ENCODE results near the gene ZEB1.
"Not testable (repeated sequence)": the region's sequence is repeated elsewhere in the genome, so short reads cannot be mapped to it uniquely, and the experiment has no call there.

ZEB1 gene

GRCh38 chr10:31318382-31318853 is 598 bp upstream of the ZEB1 start:
- FAIRE-seq = no peak
- peak; percentile 66 for DNase-seq (ENCODE audit: low spot score)

- FAIRE-seq (no peak), DNase-seq (ENCODE audit: low spot score) (peak; percentile 22)
Observed at GRCh38 chr10:31319602-31320549, 860 bp downstream of the ZEB1 start.

- no peak for FAIRE-seq
- DNase-seq (ENCODE audit: low spot score) = peak; percentile 51
Observed at GRCh38 chr10:31320550-31321211, 1.7 kb downstream of the ZEB1 start.

DNA sequence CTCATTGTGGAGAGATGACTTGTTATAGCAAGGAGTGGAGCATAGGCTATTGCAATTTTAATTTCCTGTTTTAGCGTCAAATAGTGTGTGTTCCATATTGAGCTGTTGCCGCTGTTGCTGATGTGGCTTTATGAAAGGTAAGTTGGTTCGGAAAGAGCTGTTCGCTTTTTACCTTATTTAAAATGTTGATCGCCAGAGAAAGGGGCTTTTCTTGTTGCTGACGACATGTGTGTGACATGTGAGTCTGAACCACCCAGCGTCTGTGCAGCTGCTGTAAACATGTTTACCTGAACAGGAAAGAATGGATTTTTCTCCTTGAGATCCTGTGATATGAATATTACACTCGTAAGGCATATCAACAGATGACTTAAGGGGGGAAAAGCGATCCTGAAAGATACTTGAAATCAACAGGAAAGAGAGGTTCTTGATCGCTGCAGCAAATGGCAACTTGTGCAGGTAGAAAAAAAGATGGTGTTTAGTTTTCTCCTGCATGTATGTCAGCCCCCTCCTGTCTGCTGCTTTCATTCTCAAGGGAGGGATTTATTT is 2.5 kb downstream of the ZEB1 start:
- DNase-seq (ENCODE audit: low spot score) = no peak

GRCh38 chr10:31322647-31323046 is 3.6 kb downstream of the ZEB1 start:
- FAIRE-seq (no peak), DNase-seq (ENCODE audit: low spot score) (no peak)

More for the DNA sequence above, 2.5 kb downstream of the ZEB1 start:
- no peak for FAIRE-seq

- no peak for FAIRE-seq
Observed at GRCh38 chr10:31340343-31340742, 21.3 kb downstream of the ZEB1 start.

DNA sequence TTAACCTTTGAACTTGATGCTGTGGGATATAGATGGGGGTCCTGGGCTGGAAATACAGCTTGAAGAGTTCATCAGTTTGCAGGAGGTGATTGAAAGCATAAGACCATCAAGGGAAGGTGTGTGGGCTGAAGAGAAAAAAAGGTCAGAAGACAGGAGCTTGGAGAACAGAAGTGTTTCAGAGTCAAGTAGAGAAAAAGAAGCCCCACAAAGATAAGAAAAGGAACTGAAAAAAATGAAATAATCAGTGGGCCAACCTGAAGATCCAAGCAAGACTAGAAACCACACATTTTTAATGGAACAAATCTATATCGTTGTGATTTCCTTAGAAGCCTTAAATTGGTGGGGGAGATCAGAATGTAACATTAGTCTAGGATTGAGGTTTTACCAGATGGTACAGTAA is 22.5 kb downstream of the ZEB1 start:
- DNase-seq (ENCODE audit: low spot score) (no peak), FAIRE-seq (no peak)

More at GRCh38 chr10:31340343-31340742, 21.3 kb downstream of the ZEB1 start:
- DNase-seq (ENCODE audit: low spot score) = no peak

DNA sequence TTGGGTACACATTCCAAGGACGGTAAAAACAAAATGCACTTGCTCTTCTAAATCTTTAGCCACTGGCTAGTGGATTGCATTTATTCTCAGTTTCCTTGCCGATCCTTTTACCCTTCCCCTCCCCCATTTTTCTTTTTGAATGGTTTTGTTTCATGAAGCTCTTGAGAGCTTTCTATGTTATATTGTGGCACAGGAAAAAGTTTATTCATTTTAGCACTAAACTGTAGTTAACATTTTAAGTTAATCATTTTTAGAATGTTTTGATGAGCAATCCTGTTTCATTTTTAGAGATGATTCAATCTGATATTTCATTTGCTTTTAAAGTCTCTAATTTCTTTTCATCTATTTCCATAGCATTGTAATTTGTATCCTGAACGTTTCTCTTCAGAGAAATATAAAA is 24.0 kb downstream of the ZEB1 start:
- DNase-seq (ENCODE audit: low spot score) (no peak), FAIRE-seq (no peak)

GRCh38 chr10:31343551-31343950 is 24.5 kb downstream of the ZEB1 start:
- FAIRE-seq = no peak
- no peak for DNase-seq (ENCODE audit: low spot score)

DNA sequence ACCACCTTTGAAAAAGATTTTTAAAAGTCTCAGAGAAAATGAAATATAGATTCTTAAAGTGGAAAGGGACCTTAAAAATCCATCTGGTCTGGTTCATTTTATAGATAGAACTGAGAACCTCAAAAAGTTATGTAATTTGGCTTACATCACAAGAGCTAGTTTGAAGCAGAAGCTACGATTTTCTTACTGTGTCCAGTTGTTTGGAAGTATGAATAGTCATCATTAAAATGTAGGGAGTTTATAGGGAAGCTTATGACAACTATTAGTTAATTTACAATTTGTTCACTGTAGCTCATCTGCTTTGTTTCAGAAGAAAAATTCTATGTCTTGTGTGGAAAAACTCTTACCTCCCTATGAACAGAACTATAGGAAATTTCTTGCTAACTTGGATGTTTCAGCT is 26.9 kb downstream of the ZEB1 start:
- DNase-seq (ENCODE audit: low spot score) (no peak), FAIRE-seq (no peak)

DNA sequence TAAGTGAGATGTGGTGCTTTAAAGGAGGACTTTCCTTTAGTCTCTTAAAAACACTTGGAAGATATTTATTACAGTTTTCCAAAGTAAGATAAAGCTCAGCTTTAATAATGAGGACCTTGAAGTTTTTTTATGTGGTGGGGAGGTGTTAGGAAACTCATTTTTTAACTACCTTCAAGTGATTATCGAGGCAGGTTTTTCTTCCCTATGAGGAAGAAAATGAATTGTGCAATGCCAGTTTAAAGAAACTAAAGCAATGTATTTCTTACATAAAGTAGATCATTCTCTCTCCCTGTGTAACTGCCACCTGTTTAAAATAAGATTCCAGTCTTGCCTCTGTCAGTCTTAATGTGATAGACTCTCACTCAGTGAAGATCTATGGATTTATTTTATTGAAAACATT is 27.9 kb downstream of the ZEB1 start:
- FAIRE-seq (no peak), DNase-seq (ENCODE audit: low spot score) (no peak)

DNA sequence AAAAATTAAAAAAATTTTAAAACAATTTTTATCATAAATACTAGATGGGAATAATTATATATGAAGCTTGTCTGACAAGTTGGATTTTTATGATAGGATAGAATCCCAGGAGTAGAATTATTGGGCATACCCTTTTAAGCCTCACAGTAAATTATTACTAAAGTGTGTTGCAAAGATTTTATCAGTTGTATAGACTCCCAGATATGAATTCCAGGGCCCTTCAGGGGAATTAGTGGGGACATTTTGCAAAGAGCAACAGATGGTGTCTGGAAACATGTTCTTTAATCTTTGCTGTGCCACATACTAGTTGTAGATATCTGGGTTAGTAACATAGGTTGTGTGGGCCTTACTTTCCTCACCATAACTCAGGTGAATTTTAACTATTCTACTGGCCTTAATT is 28.7 kb downstream of the ZEB1 start:
- no peak for FAIRE-seq
- DNase-seq (ENCODE audit: low spot score) = no peak

- no peak for FAIRE-seq
- no peak for DNase-seq (ENCODE audit: low spot score)
Observed at GRCh38 chr10:31350891-31351290, 31.9 kb downstream of the ZEB1 start.

- DNase-seq (ENCODE audit: low spot score) = no peak
- no peak for FAIRE-seq
Observed at GRCh38 chr10:31352436-31353226, 33.6 kb downstream of the ZEB1 start.

- peak; percentile 27 for FAIRE-seq
Observed at GRCh38 chr10:31353574-31353973, 34.6 kb downstream of the ZEB1 start.

DNA sequence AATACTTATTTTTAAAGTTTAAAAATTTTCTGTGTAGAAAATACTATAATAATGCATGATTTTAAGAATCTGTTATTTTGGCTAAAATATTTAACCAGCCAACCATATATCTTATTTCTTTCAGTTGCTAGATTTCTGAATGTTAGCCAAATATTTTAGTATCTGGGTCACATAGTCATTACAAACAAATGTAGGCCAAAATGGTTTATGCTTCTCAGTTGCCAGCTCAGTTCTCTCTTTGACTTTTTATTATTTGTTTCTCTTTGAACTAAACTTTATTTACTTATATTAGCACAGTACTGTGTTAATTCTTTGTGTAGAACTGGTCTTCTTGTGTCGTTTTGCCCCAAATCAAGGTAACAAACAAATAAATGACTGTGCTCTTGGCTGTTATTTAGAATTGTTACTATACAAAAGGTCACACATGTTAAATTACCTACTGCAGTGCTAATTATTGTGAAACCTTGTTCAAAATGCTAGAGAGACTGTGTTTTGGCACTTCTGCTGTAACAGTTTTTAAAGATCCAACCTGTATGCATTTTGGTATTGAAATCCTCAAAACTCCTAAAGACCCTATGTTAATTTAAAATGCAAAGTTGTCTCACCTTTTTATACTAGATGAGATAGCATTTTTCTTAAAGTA is 39.8 kb downstream of the ZEB1 start:
- DNase-seq (ENCODE audit: low spot score) (no peak), FAIRE-seq (no peak)

More at GRCh38 chr10:31353574-31353973, 34.6 kb downstream of the ZEB1 start:
- DNase-seq (ENCODE audit: low spot score) = peak; percentile 55

GRCh38 chr10:31359979-31360378 is 41.0 kb downstream of the ZEB1 start:
- no peak for FAIRE-seq
- no peak for DNase-seq (ENCODE audit: low spot score)

GRCh38 chr10:31361475-31361874 is 42.5 kb downstream of the ZEB1 start:
- DNase-seq (ENCODE audit: low spot score); FAIRE-seq: not testable (repeated sequence)

GRCh38 chr10:31362023-31362641 is 43.1 kb downstream of the ZEB1 start:
- FAIRE-seq (no peak), DNase-seq (ENCODE audit: low spot score) (no peak)

DNA sequence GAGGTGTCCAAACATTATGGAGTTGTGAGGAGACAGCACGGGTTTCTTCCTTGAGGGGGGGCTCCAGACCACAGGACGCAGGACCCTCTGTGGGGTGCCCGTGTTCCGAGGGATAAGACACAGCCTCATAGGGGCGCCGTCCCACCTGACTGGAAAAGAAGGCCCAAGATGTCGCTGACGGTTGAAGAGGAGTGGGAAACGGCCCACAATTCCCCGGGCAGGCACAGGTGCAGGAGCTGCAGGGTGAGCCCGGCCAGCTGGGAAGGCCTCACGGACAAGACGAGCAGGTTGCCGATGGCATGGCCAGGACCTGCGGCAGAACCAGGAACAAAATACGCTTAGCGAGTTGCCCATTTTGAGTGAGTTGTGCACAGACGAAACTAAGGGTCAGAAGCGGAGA is 44.7 kb downstream of the ZEB1 start:
- not testable (repeated sequence) for FAIRE-seq; DNase-seq (ENCODE audit: low spot score)

Measured in urothelium cell line (cell line).